SK-N-SH (cell line): Measurements from ENCODE around the gene DCANP1. TPM values are rescaled to one million over a fixed set of nuclear protein-coding genes. Genes with fewer than 3 reads are reported as not detected.

Experiments
- CTCF ChIA-PET: fragments of 300-600, 350-600 bp; formaldehyde crosslinking; extraction: SDS; loops from one replicate; lab custom pipeline; 2021; lab: Yijun Ruan, JAX
- POLR2A ChIA-PET: fragments of 350-600 bp; sonication (Branson Sonifier 250); formaldehyde crosslinking; extraction: SDS; loops from one replicate; lab custom pipeline; 2020; ENCODE audit warnings: antibody characterized with exemption, inconsistent platforms; lab: Yijun Ruan, JAX
- DNase-seq: peaks from one replicate; pipeline ENCODE4 v3.0.0; 2012
- H2AFZ ChIP-seq: fragments of 200-600 bp; sonication (generic); 2 replicates; pipeline ENCODE4 v1.8.1; 2016; ENCODE audit warnings: antibody characterized with exemption, mild to moderate bottlenecking, low read depth
- H3F3A ChIP-seq: fragments of 200-600 bp; sonication (generic); replicated peaks from 2 replicates; pipeline ENCODE3; 2016; ENCODE audit warnings: antibody characterized with exemption, mild to moderate bottlenecking; ENCODE audit not compliant: insufficient read depth
- H3K27ac ChIP-seq, 2 experiments: fragments of 200-500 bp in 1 of 2; fragments of 200-600 bp in 1 of 2; sonication (Bioruptor generic) in 1 of 2; sonication (generic), shearing (Covaris generic) in 1 of 2; 2 replicates each; pipeline versions ENCODE4 v1.5.1 to v1.6.1; 2014 to 2016; ENCODE audit warnings: low read depth in 2 of 2, inconsistent platforms in 1 of 2, low read length in 1 of 2, mild to moderate bottlenecking in 1 of 2, mixed read lengths in 1 of 2
- H3K27me3 ChIP-seq: fragments of 200-600 bp; sonication (generic), shearing (Covaris generic); 2 replicates; pipeline ENCODE4 v1.6.1; 2016; ENCODE audit warnings: mixed run types; ENCODE audit not compliant: insufficient read depth
- H3K36me3 ChIP-seq, 2 experiments: fragments of 200-500 bp in 1 of 2; fragments of 200-600 bp in 1 of 2; sonication (Bioruptor generic) in 1 of 2; sonication (generic) in 1 of 2; replicated peaks in 1 of 2; 2 replicates each; pipeline versions ENCODE3 to v1.5.1; 2014 to 2016; ENCODE audit warnings: low read length in 1 of 2, mild to moderate bottlenecking in 1 of 2; ENCODE audit not compliant: insufficient read depth in 2 of 2, control insufficient read depth in 1 of 2
- H3K4me1 ChIP-seq, 2 experiments: fragments of 200-500 bp in 1 of 2; fragments of 200-600 bp in 1 of 2; sonication (Bioruptor generic) in 1 of 2; sonication (generic), shearing (Covaris generic) in 1 of 2; 2 replicates each; pipeline versions ENCODE4 v1.5.1 to v1.6.1; 2014 to 2016; ENCODE audit warnings: low read depth in 1 of 2, low read length in 1 of 2, mixed run types in 1 of 2; ENCODE audit not compliant: insufficient read depth in 2 of 2, control insufficient read depth in 1 of 2
- H3K4me2 ChIP-seq: fragments of 200-600 bp; sonication (generic), shearing (Covaris generic); 2 replicates; pipeline ENCODE4 v1.6.1; 2017; ENCODE audit warnings: mixed run types
- H3K4me3 ChIP-seq, 2 experiments: fragments of 200-500 bp in 1 of 2; fragments of 200-600 bp in 1 of 2; sonication (Bioruptor generic) in 1 of 2; sonication (generic), shearing (Covaris generic) in 1 of 2; 2 replicates each; pipeline versions ENCODE4 v1.5.1 to v1.8.1; 2014 to 2016; ENCODE audit warnings: low read depth in 2 of 2, inconsistent platforms in 1 of 2, low read length in 1 of 2, mild to moderate bottlenecking in 1 of 2, mixed read lengths in 1 of 2, moderate library complexity in 1 of 2
- H3K79me2 ChIP-seq: fragments of 200-600 bp; sonication (generic); 2 replicates; pipeline ENCODE4 v1.8.1; 2017; ENCODE audit warnings: mild to moderate bottlenecking; ENCODE audit not compliant: insufficient read depth
- H3K9ac ChIP-seq: fragments of 200-600 bp; sonication (generic); 2 replicates; pipeline ENCODE4 v1.6.1; 2017; ENCODE audit warnings: mixed run types
- H3K9me2 ChIP-seq: fragments of 200-600 bp; sonication (generic); 2 replicates; pipeline ENCODE4 v1.6.1; 2017; ENCODE audit warnings: mixed run types
- H3K9me3 ChIP-seq: fragments of 200-600 bp; sonication (generic); 2 replicates; pipeline ENCODE4 v1.6.1; 2017; ENCODE audit warnings: mixed run types, mild to moderate bottlenecking, moderate library complexity
- H4K20me1 ChIP-seq: fragments of 200-600 bp; sonication (generic); 2 replicates; pipeline ENCODE4 v1.6.1; 2017; ENCODE audit warnings: mild to moderate bottlenecking, mixed run types; ENCODE audit not compliant: insufficient read depth
- ELF1 ChIP-seq: IDR thresholded peaks from 2 replicates; pipeline ENCODE4 v1.4.0; 2012
- EZH2phosphoT487 ChIP-seq: fragments of 200-600 bp; sonication (generic); IDR thresholded peaks from 2 replicates; pipeline ENCODE4 v1.6.1; 2017; ENCODE audit warnings: low read depth, mixed run types, mild to moderate bottlenecking, antibody characterized with exemption, moderate library complexity, borderline replicate concordance
- FOXJ3 ChIP-seq: sonication (generic); formaldehyde crosslinking; IDR thresholded peaks from 2 replicates; pipeline ENCODE4 v1.5.1; 2020; ENCODE audit warnings: mild to moderate bottlenecking, missing genetic modification reagents
- GABPA ChIP-seq: IDR thresholded peaks from 2 replicates; pipeline ENCODE4 v1.4.0; 2012; ENCODE audit warnings: low read depth, mild to moderate bottlenecking
- JUND ChIP-seq: IDR thresholded peaks from 2 replicates; pipeline ENCODE4 v1.4.0; 2012
- MAX ChIP-seq: IDR thresholded peaks from 2 replicates; pipeline ENCODE4 v1.4.0; 2012; ENCODE audit warnings: low read depth
- MXI1 ChIP-seq: IDR thresholded peaks from 2 replicates; pipeline ENCODE4 v1.6.1; 2012; ENCODE audit warnings: mild to moderate bottlenecking, low read depth, low read length, improper control_type of control experiment
- POLR2AphosphoS5 ChIP-seq: IDR thresholded peaks from 2 replicates; pipeline ENCODE4 v1.6.1; 2012; ENCODE audit warnings: low read depth, low read length
- SIN3A ChIP-seq: IDR thresholded peaks from 2 replicates; pipeline ENCODE4 v1.6.1; 2012; ENCODE audit warnings: low read depth, mild to moderate bottlenecking, low read length, moderate library complexity, borderline replicate concordance
- SMC3 ChIP-seq: IDR thresholded peaks from 2 replicates; pipeline ENCODE4 v1.6.1; 2012; ENCODE audit warnings: low read depth, low read length, improper control_type of control experiment
- TAF1 ChIP-seq: IDR thresholded peaks from 2 replicates; pipeline ENCODE4 v1.6.1; 2012; ENCODE audit warnings: low read depth, mild to moderate bottlenecking, low read length, moderate library complexity, borderline replicate concordance
- YY1 ChIP-seq: IDR thresholded peaks from 2 replicates; pipeline ENCODE4 v1.4.0; 2012; ENCODE audit warnings: low read depth, mild to moderate bottlenecking
- WGBS: methylation state at CpG from one replicate; pipeline ENCODE4 v1.1.6; 2017; ENCODE audit warnings: low lambda C conversion rate; 5-methylcytosine and 5-hydroxymethylcytosine counted together
- polyA plus RNA-seq, 3 experiments: library from polyadenylated mRNA; depleted of rRNA; stranded (reverse); fragments of >200 nt; gene quantifications; 2 replicates each; pipeline ENCODE4 v1.2.3, GENCODE V29; 2012
- TF ChIP-seq, protein P1 (sequence below): fragments of 150-350 bp; IDR thresholded peaks from 2 replicates; pipeline ENCODE4 v1.6.1; 2016; ENCODE audit warnings: mild to moderate bottlenecking, low read depth, low read length
- TF ChIP-seq, protein P2 (sequence below): IDR thresholded peaks from 2 replicates; pipeline ENCODE4 v1.4.0; 2012; ENCODE audit warnings: low read depth, borderline replicate concordance
- TF ChIP-seq, protein P3 (sequence below): fragments of 200-600 bp; sonication (generic); IDR thresholded peaks from 2 replicates; pipeline ENCODE4 v1.6.1; 2017; ENCODE audit warnings: antibody characterized with exemption, mild to moderate bottlenecking, moderate library complexity

The DCANP1 gene
- polyA plus RNA-seq, 1 of the 3 experiments (the other 2 are of a cell fraction): not detected

- no peak overlapping the region for H3K9ac ChIP-seq
- H3K9me2 ChIP-seq: no peaks in the 10 kb centered on the region
- peaks cover 49% of the 10 kb centered on the region for H3K27me3 ChIP-seq
- H3K4me1 ChIP-seq: no peaks in the 10 kb centered on the region
- no peak overlapping the region for H2AFZ ChIP-seq
- no peaks in the 10 kb centered on the region for H3K79me2 ChIP-seq
- TF ChIP-seq JUND (no peak), POLR2AphosphoS5 (no peak), SMC3 (no peak)
- no peaks in the 10 kb centered on the region for H4K20me1 ChIP-seq
- DNase-seq: no peak
- no peaks in the 10 kb centered on the region for H3F3A ChIP-seq
- WGBS: 53% methylated on average over 11 of the region's 12 CpGs
- H3K4me3 ChIP-seq: no peak overlapping the region
- no peak overlapping the region for H3K4me2 ChIP-seq
- POLR2A ChIA-PET: no interaction called here
- no peaks in the 10 kb centered on the region for H3K36me3 ChIP-seq
- H3K9me3 ChIP-seq: no peaks in the 10 kb centered on the region
- H3K27ac ChIP-seq: no peak overlapping the region
- CTCF ChIA-PET: interaction anchor here (0.7 to 18.5 kb wide), 15 partner anchors 8 to 410 kb away, joined by 3 to 791 read pairs (median 8); partner anchors contain the start of genes CXCL14 and DCANP1
These were observed 9.3 kb upstream of the DCANP1 start for GRCh38 chr5:135456238-135457099.

GRCh38 chr5:135455876-135456237, 8.7 kb upstream of the DCANP1 start:
- H3K79me2 ChIP-seq: no peaks in the 10 kb centered on the region
- TF ChIP-seq YY1: no peak
- TF ChIP-seq, protein P1, sequence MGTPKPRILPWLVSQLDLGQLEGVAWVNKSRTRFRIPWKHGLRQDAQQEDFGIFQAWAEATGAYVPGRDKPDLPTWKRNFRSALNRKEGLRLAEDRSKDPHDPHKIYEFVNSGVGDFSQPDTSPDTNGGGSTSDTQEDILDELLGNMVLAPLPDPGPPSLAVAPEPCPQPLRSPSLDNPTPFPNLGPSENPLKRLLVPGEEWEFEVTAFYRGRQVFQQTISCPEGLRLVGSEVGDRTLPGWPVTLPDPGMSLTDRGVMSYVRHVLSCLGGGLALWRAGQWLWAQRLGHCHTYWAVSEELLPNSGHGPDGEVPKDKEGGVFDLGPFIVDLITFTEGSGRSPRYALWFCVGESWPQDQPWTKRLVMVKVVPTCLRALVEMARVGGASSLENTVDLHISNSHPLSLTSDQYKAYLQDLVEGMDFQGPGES: no peak
- no peak for TF ChIP-seq GABPA
- TF ChIP-seq EZH2phosphoT487: no peak
- no peak for TF ChIP-seq ELF1
- TF ChIP-seq, all 33 proteins: peak for 0
- no peak overlapping the region for H3K9ac ChIP-seq
- no peak overlapping the region for H3K27ac ChIP-seq
- ChIA-PET POLR2A (no interaction called here), CTCF (interaction anchor here (1.1 to 18.5 kb wide), 8 partner anchors 10 to 374 kb away, joined by 3 to 791 read pairs (median 55); partner anchors contain the start of genes CXCL14 and DCANP1)
- 73% methylated on average over 2 of the region's 4 CpGs for WGBS
- H3K4me3 ChIP-seq: no peak overlapping the region
- no peak overlapping the region for H2AFZ ChIP-seq
- H3F3A ChIP-seq: no peaks in the 10 kb centered on the region
- no peak overlapping the region for H3K4me2 ChIP-seq
- no peak for DNase-seq
- no peaks in the 10 kb centered on the region for H3K36me3 ChIP-seq
- H3K9me3 ChIP-seq: no peaks in the 10 kb centered on the region
- no peaks in the 10 kb centered on the region for H3K9me2 ChIP-seq
- H3K27me3 ChIP-seq: peaks cover 43% of the 10 kb centered on the region
- no peaks in the 10 kb centered on the region for H4K20me1 ChIP-seq
- no peaks in the 10 kb centered on the region for H3K4me1 ChIP-seq

- H3F3A ChIP-seq: no peaks in the 10 kb centered on the region
- POLR2A ChIA-PET: no interaction called here
- H2AFZ ChIP-seq: no peak overlapping the region
- H3K27me3 ChIP-seq: peaks cover 45% of the 10 kb centered on the region
- no peaks in the 10 kb centered on the region for H3K36me3 ChIP-seq
- H3K9ac ChIP-seq: no peak overlapping the region
- H3K27ac ChIP-seq: no peak overlapping the region
- no peaks in the 10 kb centered on the region for H3K4me1 ChIP-seq
- H3K79me2 ChIP-seq: no peaks in the 10 kb centered on the region
- no peaks in the 10 kb centered on the region for H4K20me1 ChIP-seq
- H3K4me2 ChIP-seq: no peak overlapping the region
- H3K4me3 ChIP-seq: no peak overlapping the region
- no peaks in the 10 kb centered on the region for H3K9me2 ChIP-seq
- CTCF ChIA-PET: interaction anchor here (0.7 to 18.5 kb wide), 8 partner anchors 9 to 375 kb away, joined by 4 to 791 read pairs (median 55); partner anchors contain the start of genes CXCL14 and DCANP1
- H3K9me3 ChIP-seq: no peaks in the 10 kb centered on the region
- 62% methylated on average over 2 of the region's 3 CpGs for WGBS
- no peak for DNase-seq
- TF ChIP-seq, protein P2, sequence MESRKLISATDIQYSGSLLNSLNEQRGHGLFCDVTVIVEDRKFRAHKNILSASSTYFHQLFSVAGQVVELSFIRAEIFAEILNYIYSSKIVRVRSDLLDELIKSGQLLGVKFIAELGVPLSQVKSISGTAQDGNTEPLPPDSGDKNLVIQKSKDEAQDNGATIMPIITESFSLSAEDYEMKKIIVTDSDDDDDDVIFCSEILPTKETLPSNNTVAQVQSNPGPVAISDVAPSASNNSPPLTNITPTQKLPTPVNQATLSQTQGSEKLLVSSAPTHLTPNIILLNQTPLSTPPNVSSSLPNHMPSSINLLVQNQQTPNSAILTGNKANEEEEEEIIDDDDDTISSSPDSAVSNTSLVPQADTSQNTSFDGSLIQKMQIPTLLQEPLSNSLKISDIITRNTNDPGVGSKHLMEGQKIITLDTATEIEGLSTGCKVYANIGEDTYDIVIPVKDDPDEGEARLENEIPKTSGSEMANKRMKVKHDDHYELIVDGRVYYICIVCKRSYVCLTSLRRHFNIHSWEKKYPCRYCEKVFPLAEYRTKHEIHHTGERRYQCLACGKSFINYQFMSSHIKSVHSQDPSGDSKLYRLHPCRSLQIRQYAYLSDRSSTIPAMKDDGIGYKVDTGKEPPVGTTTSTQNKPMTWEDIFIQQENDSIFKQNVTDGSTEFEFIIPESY: no peak
- TF ChIP-seq SIN3A (no peak), SMC3 (no peak), MXI1 (no peak), TAF1 (no peak), YY1 (no peak), FOXJ3 (CRISPR knock-in tag) (no peak), MAX (no peak)
- TF ChIP-seq, protein P3, sequence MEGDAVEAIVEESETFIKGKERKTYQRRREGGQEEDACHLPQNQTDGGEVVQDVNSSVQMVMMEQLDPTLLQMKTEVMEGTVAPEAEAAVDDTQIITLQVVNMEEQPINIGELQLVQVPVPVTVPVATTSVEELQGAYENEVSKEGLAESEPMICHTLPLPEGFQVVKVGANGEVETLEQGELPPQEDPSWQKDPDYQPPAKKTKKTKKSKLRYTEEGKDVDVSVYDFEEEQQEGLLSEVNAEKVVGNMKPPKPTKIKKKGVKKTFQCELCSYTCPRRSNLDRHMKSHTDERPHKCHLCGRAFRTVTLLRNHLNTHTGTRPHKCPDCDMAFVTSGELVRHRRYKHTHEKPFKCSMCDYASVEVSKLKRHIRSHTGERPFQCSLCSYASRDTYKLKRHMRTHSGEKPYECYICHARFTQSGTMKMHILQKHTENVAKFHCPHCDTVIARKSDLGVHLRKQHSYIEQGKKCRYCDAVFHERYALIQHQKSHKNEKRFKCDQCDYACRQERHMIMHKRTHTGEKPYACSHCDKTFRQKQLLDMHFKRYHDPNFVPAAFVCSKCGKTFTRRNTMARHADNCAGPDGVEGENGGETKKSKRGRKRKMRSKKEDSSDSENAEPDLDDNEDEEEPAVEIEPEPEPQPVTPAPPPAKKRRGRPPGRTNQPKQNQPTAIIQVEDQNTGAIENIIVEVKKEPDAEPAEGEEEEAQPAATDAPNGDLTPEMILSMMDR: no peak
These were observed 7.8 kb upstream of the DCANP1 start for GRCh38 chr5:135454946-135455345.
